Measurements from ENCODE around the gene DNMBP. TPM values are rescaled to one million over a fixed set of nuclear protein-coding genes. Genes with fewer than 3 reads are reported as not detected.
A peak's percentile ranks its signal among the peaks of the same experiment; 100 is the strongest.
"Not testable (repeated sequence)": the region's sequence is repeated elsewhere in the genome, so short reads cannot be mapped to it uniquely, and the experiment has no call there.

Gene DNMBP
- total and polyA plus RNA-seq, 12 donors, result 5.1 to 8.1 (median 7.1) TPM

DNA sequence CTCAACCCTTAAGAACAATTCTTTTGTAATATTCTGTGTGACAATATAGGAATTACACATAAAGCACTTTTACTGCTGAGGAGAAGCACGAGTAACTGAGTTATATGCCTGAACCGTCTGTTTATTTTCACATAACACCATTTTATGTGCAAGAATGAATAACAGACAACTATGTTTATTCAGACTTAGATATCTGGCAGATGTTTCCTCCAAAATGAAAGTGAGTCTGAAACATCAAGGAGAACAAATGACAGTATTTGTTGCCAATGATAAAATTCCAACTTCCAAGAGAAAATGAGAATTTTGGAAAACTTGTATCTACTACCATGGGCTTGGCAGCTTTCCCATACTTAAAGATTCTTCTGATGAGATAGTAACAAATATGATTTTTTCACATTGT is 51.4 kb downstream of the DNMBP start:
- Histone ChIP-seq H3K27ac (no peak overlapping the region), H3K9me3 (no peaks in the 10 kb centered on the region), H3K36me3 (peaks cover 0 to 43% (median 13%) of the 10 kb centered on the region in 9 donors), H3K27me3 (no peaks in the 10 kb centered on the region), H3K4me1 (peaks cover 0 to 24% (median 6%) of the 10 kb centered on the region in 9 donors), H3K4me3 (no peak overlapping the region)
- intact Hi-C loops (cut with DNase I), result no loop called here
- TF ChIP-seq, protein P1, sequence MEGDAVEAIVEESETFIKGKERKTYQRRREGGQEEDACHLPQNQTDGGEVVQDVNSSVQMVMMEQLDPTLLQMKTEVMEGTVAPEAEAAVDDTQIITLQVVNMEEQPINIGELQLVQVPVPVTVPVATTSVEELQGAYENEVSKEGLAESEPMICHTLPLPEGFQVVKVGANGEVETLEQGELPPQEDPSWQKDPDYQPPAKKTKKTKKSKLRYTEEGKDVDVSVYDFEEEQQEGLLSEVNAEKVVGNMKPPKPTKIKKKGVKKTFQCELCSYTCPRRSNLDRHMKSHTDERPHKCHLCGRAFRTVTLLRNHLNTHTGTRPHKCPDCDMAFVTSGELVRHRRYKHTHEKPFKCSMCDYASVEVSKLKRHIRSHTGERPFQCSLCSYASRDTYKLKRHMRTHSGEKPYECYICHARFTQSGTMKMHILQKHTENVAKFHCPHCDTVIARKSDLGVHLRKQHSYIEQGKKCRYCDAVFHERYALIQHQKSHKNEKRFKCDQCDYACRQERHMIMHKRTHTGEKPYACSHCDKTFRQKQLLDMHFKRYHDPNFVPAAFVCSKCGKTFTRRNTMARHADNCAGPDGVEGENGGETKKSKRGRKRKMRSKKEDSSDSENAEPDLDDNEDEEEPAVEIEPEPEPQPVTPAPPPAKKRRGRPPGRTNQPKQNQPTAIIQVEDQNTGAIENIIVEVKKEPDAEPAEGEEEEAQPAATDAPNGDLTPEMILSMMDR (IDR thresholded peaks at IDR 0.05), result no peak
- no peak for ATAC-seq
- 45 to 60% methylated on average over 2 of the region's 2 CpGs for WGBS, 2 donors
- DNase-seq, result no peak

DNA sequence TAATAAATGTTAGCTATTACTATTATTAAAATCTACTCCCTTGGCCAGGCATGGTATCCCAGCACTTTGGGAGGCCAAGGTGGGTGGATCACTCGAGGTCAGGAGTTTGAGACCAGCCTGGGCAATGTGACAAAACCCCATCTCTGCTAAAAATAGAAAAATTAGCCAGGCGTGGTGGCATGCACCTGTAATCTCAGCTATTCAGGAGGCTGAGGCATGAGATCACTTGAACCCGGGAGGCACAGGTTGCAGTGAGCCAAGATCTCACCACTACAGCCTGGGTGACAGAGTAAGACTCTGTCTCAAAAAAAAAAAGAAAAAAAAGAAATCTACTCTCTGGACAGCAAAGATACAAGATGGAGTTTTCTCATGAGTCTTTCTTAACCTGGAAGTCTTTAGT is 56.2 kb downstream of the DNMBP start:
- H3K9me3 ChIP-seq, result peaks cover 0 to 17% (median 5%) of the 10 kb centered on the region in 11 donors
- intact Hi-C loops (cut with DNase I); H3K27me3 ChIP-seq; DNase-seq; H3K4me3 ChIP-seq; H3K27ac ChIP-seq: not testable (repeated sequence)
- peak in 4 of 8 donors; percentile 19 to 66 (median 39) for ATAC-seq
- WGBS, 2 donors, result 50 to 65% methylated on average over 3 of the region's 3 CpGs
- H3K36me3 ChIP-seq, result peaks cover 0 to 58% (median 16%) of the 10 kb centered on the region in 9 donors
- peaks cover 0 to 24% (median 6%) of the 10 kb centered on the region in 9 donors for H3K4me1 ChIP-seq

GRCh38 chr10:99952799-99953198 is 56.9 kb downstream of the DNMBP start:
- 72 to 76% methylated on average over 2 of the region's 2 CpGs for WGBS, 2 donors
- ATAC-seq, result no peak
- TF ChIP-seq, protein P1 (IDR thresholded peaks at IDR 0.05), result no peak
- H3K36me3 ChIP-seq, result peaks cover 0 to 58% (median 16%) of the 10 kb centered on the region in 9 donors
- H3K27me3 ChIP-seq, result no peaks in the 10 kb centered on the region
- H3K4me1 ChIP-seq, result peaks cover 0 to 17% (median 4%) of the 10 kb centered on the region in 9 donors
- DNase-seq, result no peak
- intact Hi-C loops (cut with DNase I), result no loop called here
- no peak overlapping the region for H3K27ac ChIP-seq
- no peak overlapping the region for H3K4me3 ChIP-seq
- H3K9me3 ChIP-seq, result peaks cover 0 to 17% (median 5%) of the 10 kb centered on the region in 11 donors

GRCh38 chr10:99946051-99946450 is 63.7 kb downstream of the DNMBP start:
- H3K4me3 ChIP-seq; H3K27ac ChIP-seq; intact Hi-C loops (cut with DNase I); ATAC-seq; H3K36me3 ChIP-seq; H3K27me3 ChIP-seq; DNase-seq: not testable (repeated sequence)
- Histone ChIP-seq H3K9me3 (peaks cover 0 to 11% (median 3%) of the 10 kb centered on the region in 11 donors), H3K4me1 (peaks cover 0 to 37% (median 19%) of the 10 kb centered on the region in 9 donors)
- 91 to 94% methylated on average over 2 of the region's 2 CpGs for WGBS, 2 donors

GRCh38 chr10:99945263-99945662 is 64.5 kb downstream of the DNMBP start:
- peak; percentile 52 to 99 (median 87) for ATAC-seq

More at GRCh38 chr10:99945263-99945662, 64.5 kb downstream of the DNMBP start:
- Histone ChIP-seq H3K27ac (peak overlapping the region in 2 of 10 donors; percentile 11 to 17), H3K27me3 (no peaks in the 10 kb centered on the region), H3K4me3 (no peak overlapping the region), H3K4me1 (peaks cover 0 to 37% (median 19%) of the 10 kb centered on the region in 9 donors), H3K9me3 (peaks cover 0 to 3% (median 0%) of the 10 kb centered on the region in 11 donors), H3K36me3 (peaks cover 0 to 2% (median 0%) of the 10 kb centered on the region in 9 donors)
- TF ChIP-seq, protein P1 (IDR thresholded peaks at IDR 0.05), result no peak
- peak in 1 of 2 donors; percentile 27 for DNase-seq
- intact Hi-C loops (cut with DNase I), result no loop called here
- 26 to 51% methylated on average over 4 of the region's 4 CpGs for WGBS, 2 donors
